GM21717 (cell line): ENCODE measurements around the gene ADAM12.

ENCODE experiments used
- ATAC-seq: cut with Tn5 transposase; IDR thresholded peaks from one replicate; pipeline ENCODE4 v1.9.1; 2021; ENCODE audit warnings: mild to moderate bottlenecking, moderate library complexity; ENCODE audit not compliant: unreplicated experiment

Gene ADAM12

GRCh38 chr10:126387931-126388911, at the start of gene ADAM12:
TSS of gene ADAM12 (minus strand) at chr10:126388477. CDS start at chr10:126388145, 332 bp downstream.
- no peak for ATAC-seq

GRCh38 chr10:126437635-126438406, 49.5 kb upstream of the ADAM12 start:
- ATAC-seq, result no peak

- ATAC-seq, result no peak
These were observed 46.0 kb upstream of the ADAM12 start for GRCh38 chr10:126434235-126434634.

GRCh38 chr10:126433351-126433750, 45.1 kb upstream of the ADAM12 start:
- ATAC-seq, result no peak

GRCh38 chr10:126432507-126432906, 44.2 kb upstream of the ADAM12 start:
- ATAC-seq, result no peak

GRCh38 chr10:126431816-126432215, 43.5 kb upstream of the ADAM12 start:
- ATAC-seq, result no peak

- no peak for ATAC-seq
These were observed 42.2 kb upstream of the ADAM12 start for GRCh38 chr10:126430512-126430911.

- ATAC-seq, result no peak
These were observed 41.0 kb upstream of the ADAM12 start for GRCh38 chr10:126429275-126429674.

- no peak for ATAC-seq
These were observed 37.3 kb upstream of the ADAM12 start for GRCh38 chr10:126425489-126426065.

- no peak for ATAC-seq
These were observed 36.8 kb upstream of the ADAM12 start for GRCh38 chr10:126425032-126425431.

GRCh38 chr10:126423732-126424491, 35.6 kb upstream of the ADAM12 start:
- no peak for ATAC-seq

- no peak for ATAC-seq
These were observed 34.3 kb upstream of the ADAM12 start for GRCh38 chr10:126422567-126422966.

- no peak for ATAC-seq
These were observed 33.5 kb upstream of the ADAM12 start for GRCh38 chr10:126421756-126422256.

- ATAC-seq, result no peak
These were observed 32.5 kb upstream of the ADAM12 start for GRCh38 chr10:126420567-126421300.

- no peak for ATAC-seq
These were observed 29.0 kb upstream of the ADAM12 start for GRCh38 chr10:126417220-126417825.

- no peak for ATAC-seq
These were observed 21.5 kb upstream of the ADAM12 start for GRCh38 chr10:126409821-126410220.

GRCh38 chr10:126408953-126409641, 20.8 kb upstream of the ADAM12 start:
- ATAC-seq, result no peak

GRCh38 chr10:126407831-126408230, 19.6 kb upstream of the ADAM12 start:
- no peak for ATAC-seq
